Ureter (tissue), 1 donor: ENCODE measurements around the gene NEGR1. TPM values are rescaled to one million over a fixed set of nuclear protein-coding genes. Genes with fewer than 3 reads are reported as not detected.
"Not testable (repeated sequence)": the region's sequence is repeated elsewhere in the genome, so short reads cannot be mapped to it uniquely, and the experiment has no call there.

Experiments used
- DNase-seq: peaks from one replicate; pipeline ENCODE4 v3.0.0-alpha.2; 2020; ENCODE audit warnings: low spot score
- total RNA-seq: library from RNA; stranded (reverse); gene quantifications from one replicate; pipeline ENCODE4 v1.2.4, GENCODE V29; 2023
- donor health status: DM: yes; HTN: yes; CAD: no.

The NEGR1 gene
- total RNA-seq, 1 donor from 2014 or later: 10.0 TPM

- no peak for DNase-seq
These were observed 338.3 kb downstream of the NEGR1 start for GRCh38 chr1:71944006-71944405.

DNA sequence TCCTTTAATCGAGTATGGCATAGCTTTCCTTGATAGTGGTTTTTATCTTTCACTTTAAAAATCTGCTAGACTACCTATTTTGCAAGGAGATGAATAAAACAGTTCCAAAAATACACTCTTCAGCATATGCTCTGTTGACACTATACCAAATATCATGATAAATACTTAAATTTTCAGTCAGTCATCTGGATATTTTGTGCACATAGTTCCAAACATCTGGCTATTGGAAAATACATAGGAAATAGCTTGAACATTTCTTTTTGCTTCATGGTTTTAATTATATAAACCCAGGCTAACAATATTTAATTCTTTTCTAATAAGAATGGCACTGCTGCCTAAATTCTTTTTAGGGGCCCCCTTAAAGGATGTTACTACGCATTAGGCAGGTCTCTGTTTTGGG, 342.1 kb downstream of the NEGR1 start:
- no peak for DNase-seq

DNA sequence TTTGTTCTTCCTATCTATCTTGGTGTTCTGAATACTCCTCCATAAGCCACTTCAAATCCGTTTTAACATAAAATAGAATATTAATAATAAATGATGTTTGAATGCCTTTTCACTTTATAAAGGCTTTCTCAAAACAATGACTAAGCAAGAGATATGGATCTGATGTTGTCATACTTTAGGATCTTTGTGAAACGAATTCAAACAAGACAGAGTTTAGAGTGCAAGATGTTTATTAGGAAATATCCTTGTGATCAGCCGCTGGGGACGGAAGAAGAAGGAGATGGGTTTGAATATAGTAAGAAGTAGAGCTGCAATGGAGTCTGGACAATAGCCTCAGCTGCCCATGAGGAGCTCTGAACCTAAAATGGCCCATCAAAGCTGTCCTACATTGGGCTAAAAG, 351.8 kb downstream of the NEGR1 start:
- DNase-seq: no peak

GRCh38 chr1:71921935-71922559, 360.3 kb downstream of the NEGR1 start:
- DNase-seq: no peak

DNA sequence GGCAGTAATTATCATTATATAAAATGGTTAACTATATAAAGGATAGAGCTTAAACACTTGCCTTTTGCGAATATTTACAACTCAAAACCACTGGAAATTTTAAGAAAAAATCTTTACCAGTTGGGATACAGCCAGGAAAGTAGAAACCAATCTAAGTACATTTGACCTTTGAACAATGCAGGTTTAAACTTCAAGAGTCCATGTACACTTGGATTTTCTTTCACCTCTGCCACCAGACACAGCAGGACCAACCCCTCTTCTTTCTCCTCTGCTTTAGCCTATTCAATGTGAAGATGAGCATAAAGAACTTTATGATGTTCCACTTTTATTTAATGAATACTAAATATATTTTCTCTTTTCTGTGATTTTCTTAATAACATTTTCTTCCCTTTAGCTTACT, 361.1 kb downstream of the NEGR1 start:
- DNase-seq: no peak

- DNase-seq: no peak
These were observed 361.8 kb downstream of the NEGR1 start for GRCh38 chr1:71920556-71920955.

DNA sequence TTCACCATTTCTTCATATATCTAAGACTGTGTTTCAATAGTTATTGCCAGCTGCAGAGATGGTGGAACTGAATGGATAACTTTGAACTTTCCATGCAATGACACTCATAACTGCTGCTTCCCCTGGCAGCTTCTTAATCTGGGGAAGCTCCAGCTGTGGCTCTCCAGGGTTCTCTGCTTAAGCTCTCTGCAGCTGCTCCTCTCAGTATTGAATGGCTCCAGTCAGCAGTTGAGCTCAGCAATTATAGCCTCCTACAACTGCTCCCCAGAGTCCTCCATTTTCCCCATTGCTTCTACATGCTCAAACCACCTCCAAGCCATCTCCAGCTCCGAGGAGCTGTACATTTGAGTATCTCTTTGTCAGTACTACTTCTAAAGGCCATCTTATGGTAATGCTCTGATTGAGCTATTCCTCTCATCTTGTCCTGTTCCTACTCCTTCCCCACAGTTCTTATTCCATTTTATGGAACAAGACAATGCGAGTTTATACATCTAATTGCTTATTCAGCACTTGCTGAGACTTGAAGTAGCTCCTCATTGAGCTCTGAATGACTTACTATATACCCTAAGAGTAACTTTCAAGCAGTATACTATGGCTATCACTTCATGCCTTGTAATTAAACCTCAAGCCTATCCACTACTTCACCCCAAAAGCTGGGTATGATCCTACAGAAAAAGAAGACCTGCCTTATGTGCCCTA, 362.4 kb downstream of the NEGR1 start:
- DNase-seq: no peak

DNA sequence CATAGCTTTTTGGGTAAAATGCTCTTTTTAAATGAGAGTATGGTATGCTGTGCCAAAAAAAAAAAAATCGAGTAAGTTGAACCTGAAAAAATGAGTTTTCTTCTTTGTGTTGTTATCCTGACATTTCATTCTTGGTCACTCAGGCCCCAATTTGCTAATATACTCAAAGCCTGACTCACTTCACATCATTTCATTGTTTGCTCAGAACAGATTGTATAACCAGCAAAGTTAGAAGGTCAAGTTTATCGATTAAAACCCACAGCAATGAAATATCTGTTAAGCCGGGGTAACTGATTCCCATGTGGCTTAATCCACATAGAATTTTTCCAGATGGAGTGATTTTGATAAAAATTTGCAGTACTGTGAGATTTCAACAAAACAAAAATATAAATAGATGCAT, 363.7 kb downstream of the NEGR1 start:
- DNase-seq: no peak

- no peak for DNase-seq
These were observed 365.4 kb downstream of the NEGR1 start for GRCh38 chr1:71916894-71917293.

DNA sequence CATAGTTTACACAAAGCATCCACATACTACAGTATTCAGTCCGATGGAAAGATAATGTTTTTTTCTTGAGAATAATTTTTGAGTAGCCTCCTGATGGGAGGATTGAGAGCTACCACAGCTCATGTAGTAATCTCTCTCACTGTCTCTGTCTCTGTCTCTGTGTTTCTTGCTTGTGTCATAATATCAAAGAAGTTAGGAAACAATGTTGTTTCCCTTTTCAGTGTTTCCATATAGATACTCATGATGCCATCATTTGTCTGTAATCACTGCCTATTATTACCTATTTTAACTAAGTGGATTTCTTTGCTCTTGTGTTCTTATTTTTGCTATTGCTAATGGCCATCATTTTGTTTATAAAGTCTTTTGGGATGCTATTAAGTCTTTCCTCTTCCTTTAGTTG, 367.7 kb downstream of the NEGR1 start:
- DNase-seq: no peak

DNA sequence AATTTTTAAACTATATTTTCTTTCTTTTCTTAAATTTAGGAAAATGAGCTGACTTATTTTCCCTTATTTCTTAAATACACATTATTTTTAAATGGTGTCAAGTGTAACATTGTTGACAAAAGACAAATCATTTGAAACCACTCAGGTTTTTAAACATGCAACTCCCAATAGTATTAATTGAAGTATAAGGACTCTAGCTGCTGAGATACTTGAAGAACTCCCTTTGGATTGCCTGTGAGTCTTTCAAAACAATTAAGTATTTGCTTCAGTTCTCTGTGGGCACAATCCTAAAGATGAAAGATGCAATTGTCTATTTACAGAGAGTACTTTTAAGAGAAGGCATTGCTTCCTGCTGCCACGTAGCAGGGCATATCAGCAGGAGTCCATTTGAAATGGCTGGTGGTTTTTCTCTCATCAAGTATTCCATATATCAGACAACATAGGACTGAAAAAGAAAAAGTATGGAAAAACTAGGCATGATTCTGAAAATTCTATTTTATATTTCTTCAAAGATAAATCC, 373.4 kb downstream of the NEGR1 start:
- DNase-seq: no peak

DNA sequence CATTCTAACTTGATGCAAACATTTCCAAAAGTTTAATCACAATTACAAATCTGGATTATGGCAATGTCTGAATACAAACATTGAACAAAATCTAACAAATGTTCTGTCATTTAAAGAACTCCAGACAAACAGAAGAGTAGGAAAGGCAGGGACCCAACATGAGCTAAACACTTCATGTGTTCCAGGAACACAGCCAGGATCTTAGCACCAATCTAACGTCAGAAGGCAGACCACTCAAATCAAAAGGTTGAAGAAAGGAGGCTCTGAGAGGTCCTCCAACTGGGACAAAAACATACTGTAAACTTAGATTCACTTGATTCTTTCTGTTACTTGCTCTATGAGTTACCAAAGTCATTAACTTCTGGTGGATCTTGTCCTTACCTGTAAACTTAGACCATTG, 374.0 kb downstream of the NEGR1 start:
- DNase-seq: no peak

DNA sequence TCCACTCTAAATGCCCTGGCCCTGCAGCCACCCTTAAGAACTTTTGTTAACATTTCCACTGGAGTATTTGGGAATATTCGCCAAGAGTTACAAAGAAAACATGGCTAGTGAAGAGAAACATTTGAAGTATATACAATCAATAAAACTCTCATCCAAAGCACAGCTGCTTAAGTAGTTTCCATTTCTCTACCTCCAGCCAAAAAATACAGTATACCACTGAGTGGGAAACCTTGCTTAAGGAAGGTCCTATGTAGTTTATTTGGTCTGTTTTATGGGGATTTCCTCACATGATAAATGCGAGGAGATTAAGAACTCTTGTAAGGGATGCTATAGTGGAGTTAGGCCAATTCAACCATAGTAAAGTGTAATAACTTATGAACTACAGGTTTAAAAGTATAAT, 382.5 kb downstream of the NEGR1 start:
- DNase-seq: no peak

DNA sequence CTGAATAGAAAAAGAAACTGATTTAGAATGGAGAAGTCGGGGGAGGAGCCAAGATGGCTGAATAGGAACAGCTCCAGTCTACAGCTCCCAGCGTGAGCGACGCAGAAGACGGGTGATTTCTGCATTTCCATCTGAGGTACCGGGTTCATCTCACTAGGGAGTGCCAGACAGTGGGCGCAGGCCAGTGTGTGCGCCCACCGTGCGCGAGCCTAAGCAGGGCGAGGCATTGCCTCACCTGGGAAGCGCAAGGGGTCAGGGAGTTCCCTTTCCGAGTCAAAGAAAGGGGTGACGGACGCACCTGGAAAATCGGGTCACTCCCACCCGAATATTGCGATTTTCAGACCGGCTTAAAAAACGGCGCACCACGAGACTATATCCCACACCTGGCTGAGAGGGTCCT, 394.2 kb downstream of the NEGR1 start:
- not testable (repeated sequence) for DNase-seq

GRCh38 chr1:71885171-71885570, 397.2 kb downstream of the NEGR1 start:
- no peak for DNase-seq

DNA sequence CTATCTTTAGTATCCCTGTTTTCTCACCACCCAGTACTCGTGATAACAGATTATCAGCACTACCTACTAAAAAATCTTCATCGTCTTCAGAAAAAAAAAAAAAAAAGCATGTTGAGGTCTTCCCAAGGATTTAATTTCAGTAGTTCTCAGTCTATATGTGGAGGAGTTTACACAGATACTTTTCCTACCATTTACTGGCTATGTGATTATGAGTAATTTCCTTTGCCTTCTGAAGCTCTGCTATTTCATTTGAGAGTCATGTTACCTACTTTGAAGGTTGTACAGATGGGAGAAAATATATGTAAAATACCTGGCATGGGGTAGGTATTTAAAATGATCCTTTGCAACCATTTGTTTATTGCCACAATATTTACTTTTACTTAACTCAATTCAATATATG, 399.7 kb downstream of the NEGR1 start:
- DNase-seq: no peak

DNA sequence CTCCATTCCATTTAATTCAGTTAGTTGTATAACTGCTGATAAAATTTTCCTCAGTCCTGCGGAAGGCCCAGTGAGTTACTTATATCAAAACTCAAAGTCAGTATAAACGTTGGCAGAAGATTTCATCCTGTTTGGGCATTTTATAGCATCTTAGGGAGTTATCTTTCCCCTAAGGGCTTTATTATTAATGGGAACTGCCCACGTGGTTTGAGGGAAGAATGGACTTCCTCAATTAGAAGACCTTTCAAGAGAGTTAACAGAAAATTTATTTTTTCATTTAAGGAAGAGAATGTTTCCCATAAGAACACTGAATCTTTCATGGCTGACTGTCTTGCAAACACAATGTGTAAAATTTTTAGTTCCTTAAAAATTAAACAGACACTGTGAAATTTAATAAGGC, 400.1 kb downstream of the NEGR1 start:
- DNase-seq: no peak

DNA sequence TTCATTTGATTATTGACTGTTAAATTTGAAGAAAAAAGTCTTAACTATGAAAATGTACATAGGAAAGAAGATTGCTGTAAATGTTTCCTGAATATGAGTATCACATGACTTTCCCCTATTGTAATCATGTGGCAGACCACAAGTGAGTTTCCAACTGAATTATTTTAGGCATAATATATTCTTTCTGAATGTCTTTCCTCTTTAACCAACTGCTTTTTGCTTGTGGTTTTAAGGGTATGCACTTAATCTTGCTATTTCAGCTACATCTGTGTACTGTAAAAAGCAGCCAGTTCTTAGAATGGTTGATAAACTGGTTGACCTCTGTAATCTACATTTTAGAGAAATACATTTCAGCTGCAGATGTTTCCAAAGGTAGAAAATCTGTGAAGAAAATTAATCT, 400.7 kb downstream of the NEGR1 start:
- DNase-seq: no peak

DNA sequence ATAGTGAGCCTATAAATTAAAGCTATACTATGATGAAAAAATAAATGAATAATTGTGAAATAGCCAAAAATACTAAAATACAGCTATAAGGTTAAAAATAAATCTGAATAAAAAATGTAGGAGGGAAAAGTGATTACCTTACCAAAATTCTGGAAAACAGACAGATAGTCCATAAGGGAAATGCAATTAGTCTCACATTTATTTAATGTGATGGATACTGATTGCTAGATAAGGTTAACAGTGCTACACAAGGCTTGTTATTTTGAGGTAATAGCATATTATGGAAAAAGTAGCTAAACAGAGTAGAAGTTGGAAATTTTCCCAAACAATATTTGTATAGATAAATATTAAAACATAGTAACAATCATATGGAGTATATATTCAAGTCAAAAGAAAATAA, 413.0 kb downstream of the NEGR1 start:
- DNase-seq: no peak

- no peak for DNase-seq
These were observed 419.6 kb downstream of the NEGR1 start for GRCh38 chr1:71862756-71863155.

DNA sequence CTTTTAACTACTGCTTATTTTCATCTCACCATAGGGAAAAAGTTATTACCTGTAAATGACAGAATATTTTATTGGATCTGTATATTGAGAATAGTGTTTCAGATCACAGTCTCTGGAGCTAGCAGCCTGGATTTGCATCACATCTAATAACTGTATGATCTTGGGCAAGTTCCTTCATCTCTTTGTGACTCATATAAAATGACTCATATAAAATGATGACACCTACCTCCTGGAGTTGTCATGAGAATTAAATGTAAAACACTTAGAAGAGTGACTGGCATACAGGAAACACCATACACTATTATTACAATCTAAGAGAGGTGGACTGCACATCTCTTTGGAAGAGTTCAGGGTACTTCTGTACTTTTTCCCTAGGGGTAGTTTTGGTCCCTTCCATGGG, 421.3 kb downstream of the NEGR1 start:
- no peak for DNase-seq

- DNase-seq: no peak
These were observed 422.5 kb downstream of the NEGR1 start for GRCh38 chr1:71859806-71860205.

DNA sequence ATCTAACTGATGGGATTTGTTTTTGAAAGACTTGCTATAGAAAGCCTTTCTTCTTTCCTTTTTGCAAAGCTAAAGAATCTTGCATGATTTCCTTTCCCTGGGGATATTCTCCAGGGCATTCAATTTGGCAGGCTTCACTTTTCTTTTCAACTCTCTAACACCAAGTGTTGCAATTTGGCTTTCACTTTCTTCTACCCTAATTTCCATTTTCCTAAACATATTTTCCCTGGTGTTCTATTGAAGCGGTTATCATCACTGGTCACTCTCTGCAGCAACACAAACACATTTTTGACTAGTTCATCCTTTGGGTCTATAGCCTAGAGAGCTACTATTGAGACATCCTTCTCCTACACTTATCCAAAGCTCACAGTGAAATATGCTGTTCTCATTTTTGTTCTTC, 424.5 kb downstream of the NEGR1 start:
- no peak for DNase-seq

DNA sequence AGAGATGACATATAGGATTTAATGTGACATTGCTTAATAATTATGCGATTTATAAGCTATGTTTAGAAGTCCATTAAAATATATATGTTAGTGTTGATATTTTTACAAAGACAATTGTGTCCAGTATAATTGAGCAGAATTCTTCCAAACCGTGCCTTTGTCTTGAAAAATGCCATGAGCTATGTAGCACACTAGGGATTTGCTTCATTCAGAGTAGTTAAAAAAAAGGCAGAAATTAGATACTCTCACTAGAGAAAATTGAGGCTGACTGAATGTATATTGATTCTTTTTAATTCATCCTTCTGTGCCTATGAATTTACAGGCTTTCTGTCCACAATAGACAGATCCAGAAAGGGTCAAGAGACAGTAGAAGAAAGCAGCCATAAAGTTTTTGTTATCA, 429.0 kb downstream of the NEGR1 start:
- DNase-seq: no peak
